Ishikawa (cell line): ENCODE results near the gene IFI44L.
A peak's percentile ranks its signal among the peaks of the same experiment; 100 is the strongest.

Source experiments
- CEBPB ChIP-seq: IDR thresholded peaks from 2 replicates; pipeline ENCODE4 v1.6.1; 2012
- CREB1 ChIP-seq: IDR thresholded peaks from 2 replicates; pipeline ENCODE4 v1.6.1; 2012; ENCODE audit warnings: low read depth
- EGR1 ChIP-seq: IDR thresholded peaks from 2 replicates; pipeline ENCODE4 v1.6.1; 2012
- EP300 ChIP-seq: IDR thresholded peaks from 2 replicates; pipeline ENCODE4 v1.6.1; 2012; ENCODE audit warnings: borderline replicate concordance
- FOXM1 ChIP-seq: IDR thresholded peaks from 2 replicates; pipeline ENCODE4 v1.6.1; 2012; ENCODE audit warnings: low read depth, borderline replicate concordance
- MAX ChIP-seq: IDR thresholded peaks from 2 replicates; pipeline ENCODE4 v1.6.1; 2012
- NFIC ChIP-seq: IDR thresholded peaks from 2 replicates; pipeline ENCODE4 v1.6.1; 2012
- RAD21 ChIP-seq: IDR thresholded peaks from 2 replicates; pipeline ENCODE4 v1.6.1; 2012; ENCODE audit warnings: low read depth
- REST ChIP-seq: IDR thresholded peaks from 2 replicates; pipeline ENCODE4 v1.6.1; 2012; ENCODE audit warnings: low read depth, mild to moderate bottlenecking
- TAF1 ChIP-seq: IDR thresholded peaks from 2 replicates; pipeline ENCODE4 v1.6.1; 2012; ENCODE audit warnings: low read depth, mild to moderate bottlenecking
- TCF12 ChIP-seq: IDR thresholded peaks from 2 replicates; pipeline ENCODE4 v1.6.1; 2012; ENCODE audit warnings: low read depth
- TEAD4 ChIP-seq: IDR thresholded peaks from 2 replicates; pipeline ENCODE4 v1.6.1; 2012
- USF1 ChIP-seq: IDR thresholded peaks from 2 replicates; pipeline ENCODE4 v1.6.1; 2012
- YY1 ChIP-seq: IDR thresholded peaks from 2 replicates; pipeline ENCODE4 v1.6.1; 2012; ENCODE audit warnings: low read depth
- ZBTB7A ChIP-seq: IDR thresholded peaks from 2 replicates; pipeline ENCODE4 v1.6.1; 2012; ENCODE audit warnings: low read depth

IFI44L gene

GRCh38 chr1:78672428-78672827, 52.2 kb downstream of the IFI44L start:
- TF ChIP-seq REST (no peak), ZBTB7A (no peak), TCF12 (no peak), CREB1 (no peak), USF1 (no peak), NFIC (no peak), TEAD4 (no peak), YY1 (no peak), EGR1 (no peak), EP300 (no peak)

GRCh38 chr1:78673120-78673519, 52.9 kb downstream of the IFI44L start:
- TF ChIP-seq MAX, result no peak
- TF ChIP-seq EP300, result no peak
- no peak for TF ChIP-seq TEAD4
- TF ChIP-seq EGR1, result no peak
- no peak for TF ChIP-seq USF1
- TF ChIP-seq REST, result no peak
- TF ChIP-seq ZBTB7A, result no peak
- no peak for TF ChIP-seq CEBPB
- no peak for TF ChIP-seq CREB1
- no peak; the same call in 1 of the 2 replicates for TF ChIP-seq NFIC
- TF ChIP-seq TAF1, result no peak
- TF ChIP-seq FOXM1, result no peak

- no peak for TF ChIP-seq FOXM1
- peak; percentile 82 for TF ChIP-seq RAD21
Observed at GRCh38 chr1:78676347-78676982, 56.2 kb downstream of the IFI44L start.

GRCh38 chr1:78676993-78677392, 56.7 kb downstream of the IFI44L start:
- TF ChIP-seq EP300 (no peak), NFIC (no peak), EGR1 (no peak), RAD21 (no peak), CREB1 (no peak), YY1 (no peak), TAF1 (no peak), MAX (no peak), TCF12 (no peak), FOXM1 (no peak), ZBTB7A (no peak), TEAD4 (no peak), CEBPB (no peak), REST (no peak), USF1 (no peak)

- TF ChIP-seq EP300 (no peak), TEAD4 (no peak), ZBTB7A (no peak), NFIC (no peak), CREB1 (no peak), MAX (no peak), CEBPB (no peak), REST (no peak), FOXM1 (no peak), YY1 (no peak), TCF12 (no peak), EGR1 (no peak), USF1 (no peak)
Observed at GRCh38 chr1:78677788-78678187, 57.5 kb downstream of the IFI44L start.
